Activated naive CD4-positive, alpha-beta T cell (primary cell): Measurements from ENCODE around the gene HOXB2.
"Not testable (repeated sequence)": the region's sequence is repeated elsewhere in the genome, so short reads cannot be mapped to it uniquely, and the experiment has no call there.

ENCODE experiments used
- DNase-seq, 4 experiments: peaks; one replicate each; lab custom pipeline; 2025; lab: John Stamatoyannopoulos, UW

HOXB2 gene

DNA sequence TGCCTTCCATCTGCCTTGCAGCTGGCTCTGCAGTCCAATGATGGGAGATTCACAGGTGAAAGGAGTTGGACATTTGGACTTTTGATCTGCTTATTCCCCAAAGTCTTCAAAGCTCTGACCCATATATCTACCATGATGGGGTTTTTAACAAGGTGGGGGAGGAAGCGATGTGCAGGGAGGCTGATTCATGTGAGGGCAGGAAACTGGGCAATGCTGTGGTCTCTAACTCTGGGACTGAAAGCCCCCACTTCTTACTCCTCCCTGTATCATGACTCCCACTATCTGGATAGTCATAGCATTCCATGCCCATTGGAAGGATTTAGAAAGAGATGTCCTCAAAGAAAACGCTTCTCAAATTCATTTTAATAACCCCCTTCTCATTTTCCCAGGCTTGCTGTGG is 30.4 kb downstream of the HOXB2 start:
- DNase-seq, result no peak

DNA sequence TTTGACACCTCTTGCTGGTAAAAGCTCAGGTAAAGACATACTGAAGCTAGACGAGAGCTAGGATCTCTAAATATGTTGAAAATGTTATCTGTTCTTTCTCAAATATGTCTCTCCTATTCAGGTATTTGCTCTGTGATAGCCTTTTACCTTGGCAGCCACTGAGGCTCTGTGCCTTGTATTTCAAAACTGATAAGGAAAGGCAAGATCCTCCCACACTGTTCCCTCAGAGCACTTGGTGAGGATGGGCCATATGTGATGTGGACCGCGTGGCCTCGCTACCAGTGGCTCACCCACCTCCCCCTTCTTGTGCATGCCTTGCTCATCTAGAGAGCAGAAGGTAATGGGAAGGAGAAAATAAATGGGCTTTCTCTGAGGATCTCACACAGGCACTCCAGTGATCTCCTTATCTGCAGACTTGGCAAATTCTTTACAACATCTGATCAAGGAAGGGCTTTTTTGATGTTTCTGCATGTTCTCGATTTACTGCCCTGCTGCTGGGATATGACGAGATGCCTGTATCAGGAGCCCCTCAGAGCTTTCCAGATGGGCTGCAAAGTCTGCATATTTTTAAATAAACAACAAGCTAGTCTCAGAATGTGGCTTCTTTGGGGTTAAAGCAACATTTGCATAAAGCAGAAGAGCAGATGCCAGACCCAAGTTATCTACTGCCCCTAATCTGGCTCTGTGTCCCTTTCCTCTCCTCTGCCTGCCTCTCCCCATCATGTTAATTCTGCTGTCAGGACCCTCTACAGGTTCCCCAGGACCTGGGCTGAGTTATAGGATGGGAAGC is 31.0 kb downstream of the HOXB2 start:
- DNase-seq, result no peak

DNA sequence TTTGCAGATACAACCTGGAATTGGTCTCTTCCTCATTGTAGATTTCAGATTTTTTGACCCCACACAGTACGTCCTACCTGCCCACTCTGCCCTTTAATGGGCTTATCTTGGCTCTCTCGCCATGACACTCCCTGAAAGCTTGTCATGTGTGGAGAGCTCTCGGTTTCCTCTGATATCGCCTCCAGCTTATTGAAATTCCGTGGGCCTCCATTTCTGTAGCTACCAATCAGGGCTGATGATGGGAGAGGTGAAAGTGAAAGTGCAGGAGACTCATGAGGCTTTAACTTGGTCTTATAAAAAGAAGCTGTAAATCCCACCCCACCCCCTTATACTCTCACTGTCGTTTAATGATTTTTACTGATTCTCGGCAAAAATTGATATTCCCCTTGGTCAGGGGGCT is 31.8 kb downstream of the HOXB2 start:
- DNase-seq, result no peak

DNA sequence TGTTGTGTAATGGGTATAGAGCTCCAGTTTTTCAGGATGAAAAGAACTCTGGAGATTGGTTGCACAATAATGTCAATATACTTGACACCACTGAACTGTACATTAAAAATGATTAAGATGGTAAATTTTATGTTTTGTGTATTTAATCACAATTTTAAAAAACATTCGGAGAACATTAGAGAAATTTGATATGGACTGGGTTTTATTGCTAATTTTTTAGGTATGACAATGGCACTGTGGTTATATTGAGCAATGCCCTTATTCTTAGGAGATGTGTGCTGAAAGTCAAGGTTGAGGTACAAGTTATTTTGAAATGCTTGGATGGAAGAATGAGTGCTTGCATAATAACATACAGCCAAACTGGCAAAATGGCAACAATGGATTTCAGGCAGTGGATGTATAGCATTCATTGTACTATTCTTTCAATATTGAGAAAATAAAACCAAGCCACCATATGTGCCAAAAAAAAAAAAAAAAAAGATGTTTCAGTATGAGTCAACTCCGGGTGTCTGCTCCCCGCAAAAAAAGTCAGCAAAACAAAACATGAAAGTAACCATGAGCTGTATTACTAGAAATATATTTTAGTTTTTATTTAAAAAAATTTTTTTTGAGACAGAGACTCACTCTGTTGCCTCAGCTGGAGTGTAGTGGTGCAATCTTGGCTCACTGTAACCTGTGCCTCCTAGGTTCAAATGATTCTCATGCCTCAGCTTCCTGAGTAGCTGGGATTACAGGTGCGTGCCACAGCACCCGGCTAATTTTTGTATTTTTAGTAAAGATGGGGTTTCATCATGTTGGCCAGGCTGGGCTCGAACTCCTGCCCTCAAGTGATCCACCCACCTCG is 33.9 kb downstream of the HOXB2 start:
- DNase-seq, result peak in 1 of 4 experiments; percentile 13

- no peak for DNase-seq
Observed at GRCh38 chr17:48510381-48510760, 34.5 kb downstream of the HOXB2 start.

DNA sequence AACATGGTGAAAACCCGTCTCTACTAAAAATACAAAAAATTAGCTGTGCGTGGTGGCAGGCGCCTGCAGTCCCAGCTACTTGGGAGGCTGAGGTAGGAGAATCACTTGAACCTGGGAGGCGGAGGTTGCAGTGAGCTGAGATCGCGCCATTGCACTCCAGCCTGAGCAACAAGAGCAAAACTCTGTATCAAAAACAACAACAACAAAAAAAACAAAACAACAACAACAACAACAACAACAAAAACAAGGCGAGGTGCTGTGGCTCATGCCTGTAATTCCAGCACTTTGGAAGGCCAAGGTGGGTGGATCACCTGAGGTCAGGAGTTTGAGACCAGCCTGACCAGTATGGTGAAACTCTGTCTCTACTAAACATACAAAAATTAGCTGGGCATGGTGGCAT is 35.2 kb downstream of the HOXB2 start:
- not testable (repeated sequence) for DNase-seq

- DNase-seq, result no peak
Observed at GRCh38 chr17:48506246-48506645, 38.7 kb downstream of the HOXB2 start.

DNA sequence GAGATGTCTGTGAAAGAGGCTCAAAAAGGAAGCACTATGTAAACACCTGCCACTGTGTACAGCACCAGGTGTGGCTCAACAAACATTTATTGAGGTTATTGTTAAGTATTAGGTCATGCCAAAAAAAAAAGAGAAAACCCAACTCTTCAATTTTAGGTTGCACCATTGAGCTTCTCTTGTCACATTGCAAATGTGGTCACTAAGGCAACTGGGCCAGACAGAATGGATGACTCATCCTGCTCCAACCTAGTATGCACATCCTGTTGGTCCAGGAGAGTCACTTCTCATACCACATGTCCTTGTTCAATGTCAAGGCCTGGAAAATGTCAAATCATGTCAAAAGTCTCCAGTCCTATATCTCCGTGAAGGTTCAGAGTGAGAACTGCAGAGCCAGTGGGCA is 39.1 kb downstream of the HOXB2 start:
- DNase-seq, result no peak

DNA sequence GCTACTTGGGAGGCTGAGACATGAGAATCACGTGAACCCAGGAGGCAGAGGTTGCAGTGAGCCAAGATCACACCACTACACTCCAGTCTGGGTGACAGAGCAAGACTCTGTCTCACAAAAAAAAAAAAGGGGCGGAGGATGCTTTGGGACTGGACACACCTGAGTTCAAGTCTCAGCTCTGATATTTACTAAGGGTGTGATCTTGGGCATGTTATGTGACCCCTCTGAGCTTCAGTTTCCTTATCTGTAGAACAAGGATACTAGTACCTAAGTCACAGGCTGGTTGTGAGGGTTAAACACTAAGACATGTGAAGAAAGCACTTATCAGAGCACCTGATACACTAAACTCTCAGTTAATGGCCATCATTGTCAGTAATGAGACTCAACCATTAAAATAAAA is 40.0 kb downstream of the HOXB2 start:
- no peak for DNase-seq

GRCh38 chr17:48503747-48504146 is 41.2 kb downstream of the HOXB2 start:
- no peak for DNase-seq

GRCh38 chr17:48502901-48503300 is 42.0 kb downstream of the HOXB2 start:
- no peak for DNase-seq

- DNase-seq, result no peak
Observed at GRCh38 chr17:48502312-48502711, 42.6 kb downstream of the HOXB2 start.

- DNase-seq, result no peak
Observed at GRCh38 chr17:48500435-48501426, 44.2 kb downstream of the HOXB2 start.

- DNase-seq, result no peak
Observed at GRCh38 chr17:48499735-48500434, 45.0 kb downstream of the HOXB2 start.

- DNase-seq, result no peak
Observed at GRCh38 chr17:48499248-48499647, 45.7 kb downstream of the HOXB2 start.

GRCh38 chr17:48498164-48498850 is 46.6 kb downstream of the HOXB2 start:
- no peak for DNase-seq

GRCh38 chr17:48497103-48497502 is 47.8 kb downstream of the HOXB2 start:
- no peak for DNase-seq

- no peak for DNase-seq
Observed at GRCh38 chr17:48494335-48494734, 50.6 kb downstream of the HOXB2 start.
